ENCODE measurements around the gene MCRIP2. TPM values are rescaled to one million over a fixed set of nuclear protein-coding genes. Genes with fewer than 3 reads are reported as not detected.

Gene MCRIP2
- total and polyA plus RNA-seq, 4 donors = 10.4 to 28.9 (median 18.8) TPM

DNA sequence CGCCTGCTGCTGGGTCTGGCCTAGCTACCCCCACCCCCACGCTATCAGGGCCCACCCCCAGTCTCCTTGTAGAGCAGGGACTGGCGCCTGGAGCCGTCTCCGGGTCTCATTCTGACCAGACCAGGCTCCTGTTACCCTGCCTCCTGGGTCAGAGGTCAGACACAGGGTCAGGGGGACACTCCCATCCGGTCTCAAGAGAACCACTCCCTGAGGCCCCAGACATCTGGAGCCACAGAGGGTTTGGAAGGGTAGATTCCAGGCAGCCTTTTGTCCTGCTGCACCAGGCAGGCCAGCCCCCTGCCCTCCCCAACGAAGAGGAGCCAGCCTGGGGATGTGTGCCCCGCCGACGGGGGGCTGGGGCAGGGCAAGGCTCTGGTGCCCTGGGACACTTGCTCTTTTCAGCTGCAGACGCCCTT is 11.8 kb upstream of the MCRIP2 start:
- intact Hi-C loops (cut with DNase I) = no loop called here
- H3K36me3 ChIP-seq (ENCODE audit: control insufficient read depth in 1 of 2, insufficient read depth in 2 of 2, low read length in 1 of 2) = peaks cover 0 to 2% of the 10 kb centered on the region in 2 donors
- WGBS, 2 donors = 51 to 65% methylated on average over 11 of the region's 11 CpGs
- no peak for DNase-seq
- no peaks in the 10 kb centered on the region for H3K9me3 ChIP-seq (ENCODE audit: control insufficient read depth, low read length)
- no peaks in the 10 kb centered on the region for H3K4me1 ChIP-seq (ENCODE audit: control insufficient read depth in 1 of 2, insufficient read depth in 2 of 2, low read length in 2 of 2)
- H3K27me3 ChIP-seq (ENCODE audit: control insufficient read depth in 1 of 2, insufficient read depth in 2 of 2, low read length in 1 of 2) = no peaks in the 10 kb centered on the region
- H3K4me3 ChIP-seq (ENCODE audit: low read length in 2 of 2) = no peak overlapping the region
- ATAC-seq (ENCODE audit: low FRiP score) = no peak
- H3K27ac ChIP-seq (ENCODE audit: low read depth in 1 of 2, low read length in 2 of 2) = no peak overlapping the region

DNA sequence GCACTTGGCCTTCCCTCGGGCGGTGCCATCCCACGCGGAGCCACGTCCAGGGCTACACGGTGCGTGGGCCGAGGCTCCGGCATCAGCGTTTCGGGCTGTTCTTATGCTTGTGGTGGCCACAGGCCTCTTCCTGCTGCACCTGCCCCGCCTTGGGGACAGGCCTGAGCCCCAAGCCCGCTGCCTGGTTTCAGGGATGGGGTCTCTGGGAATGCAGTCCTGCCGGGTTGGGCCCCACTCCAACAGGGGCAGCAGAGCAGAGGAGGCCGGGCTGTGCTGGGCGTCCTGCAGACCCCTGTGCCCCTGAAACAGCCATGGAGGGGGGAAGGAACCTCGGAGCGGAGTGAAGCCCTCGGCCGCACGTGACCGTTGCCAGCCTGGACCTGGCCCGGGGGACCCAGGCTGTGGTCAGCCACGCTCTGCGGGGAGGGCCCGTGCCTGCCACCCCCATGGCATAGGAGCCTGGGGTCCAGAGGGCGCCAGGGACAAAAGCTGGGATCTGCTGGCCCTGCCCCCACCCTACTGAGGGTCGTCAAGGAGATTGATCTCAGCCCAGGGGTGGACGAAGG is 11.3 kb upstream of the MCRIP2 start:
- no peaks in the 10 kb centered on the region for H3K27me3 ChIP-seq (ENCODE audit: control insufficient read depth in 1 of 2, insufficient read depth in 2 of 2, low read length in 1 of 2)
- no peak overlapping the region for H3K4me3 ChIP-seq (ENCODE audit: low read length in 2 of 2)
- WGBS, 2 donors = 38 to 42% methylated on average over 29 of the region's 29 CpGs
- peak in 1 of 2 donors; percentile 46 for DNase-seq
- no peak overlapping the region for H3K27ac ChIP-seq (ENCODE audit: low read depth in 1 of 2, low read length in 2 of 2)
- intact Hi-C loops (cut with DNase I) = no loop called here
- no peaks in the 10 kb centered on the region for H3K9me3 ChIP-seq (ENCODE audit: control insufficient read depth, low read length)
- ATAC-seq (ENCODE audit: low FRiP score) = no peak
- H3K4me1 ChIP-seq (ENCODE audit: control insufficient read depth in 1 of 2, insufficient read depth in 2 of 2, low read length in 2 of 2) = no peaks in the 10 kb centered on the region
- H3K36me3 ChIP-seq (ENCODE audit: control insufficient read depth in 1 of 2, insufficient read depth in 2 of 2, low read length in 1 of 2) = peaks cover 0 to 2% of the 10 kb centered on the region in 2 donors

DNA sequence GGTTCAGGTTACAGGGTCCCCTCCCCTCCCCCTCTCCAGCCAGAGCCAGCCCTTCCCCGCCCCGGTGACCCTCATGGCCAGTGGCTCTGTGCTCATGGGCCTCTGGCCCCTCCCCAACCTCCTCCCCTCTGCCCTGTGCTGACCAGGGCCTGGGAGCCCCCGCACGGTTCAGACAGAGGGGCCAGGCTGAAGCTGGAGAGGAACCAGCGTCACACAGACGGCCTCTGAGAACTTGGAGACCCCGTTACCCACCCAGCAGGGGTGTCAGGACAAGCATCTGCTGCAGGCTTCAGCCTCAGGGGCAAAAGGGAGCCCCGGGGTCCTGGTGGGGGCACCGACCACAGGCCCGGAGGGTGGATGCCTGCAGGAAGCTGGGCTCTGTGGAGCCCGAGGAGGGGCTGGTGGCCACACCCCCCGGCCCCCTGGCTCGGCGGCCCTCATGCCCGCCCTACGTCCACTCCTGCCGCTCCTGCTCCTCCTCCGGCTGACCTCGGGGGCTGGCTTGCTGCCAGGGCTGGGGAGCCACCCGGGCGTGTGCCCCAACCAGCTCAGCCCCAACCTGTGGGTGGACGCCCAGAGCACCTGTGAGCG is 10.7 kb upstream of the MCRIP2 start, which contains the start of gene WFIKKN1:
Gene WFIKKN1, plus strand, starts transcription at position 171 of the 591 bp plus-strand sequence. Its CDS starts 269 bp downstream, at position 440.
- 7% methylated on average over 21 to 23 of the region's 23 CpGs for WGBS, 2 donors
- no peak within 1 kb of the TSS for H3K27ac ChIP-seq (ENCODE audit: low read depth in 1 of 2, low read length in 2 of 2)
- H3K36me3 ChIP-seq (ENCODE audit: control insufficient read depth in 1 of 2, insufficient read depth in 2 of 2, low read length in 1 of 2) = peaks cover 0 to 2% of the 10 kb centered on the region in 2 donors
- intact Hi-C loops (cut with DNase I) = no loop called here
- ATAC-seq (ENCODE audit: low FRiP score) = no peak
- H3K27me3 ChIP-seq (ENCODE audit: control insufficient read depth in 1 of 2, insufficient read depth in 2 of 2, low read length in 1 of 2) = no peaks in the 10 kb centered on the region
- H3K4me3 ChIP-seq (ENCODE audit: low read length in 2 of 2) = no peak within 1 kb of the TSS
- DNase-seq = peak in 1 of 2 donors; percentile 46
- no peaks in the 10 kb centered on the region for H3K9me3 ChIP-seq (ENCODE audit: control insufficient read depth, low read length)
- H3K4me1 ChIP-seq (ENCODE audit: control insufficient read depth in 1 of 2, insufficient read depth in 2 of 2, low read length in 2 of 2) = no peaks in the 10 kb centered on the region

DNA sequence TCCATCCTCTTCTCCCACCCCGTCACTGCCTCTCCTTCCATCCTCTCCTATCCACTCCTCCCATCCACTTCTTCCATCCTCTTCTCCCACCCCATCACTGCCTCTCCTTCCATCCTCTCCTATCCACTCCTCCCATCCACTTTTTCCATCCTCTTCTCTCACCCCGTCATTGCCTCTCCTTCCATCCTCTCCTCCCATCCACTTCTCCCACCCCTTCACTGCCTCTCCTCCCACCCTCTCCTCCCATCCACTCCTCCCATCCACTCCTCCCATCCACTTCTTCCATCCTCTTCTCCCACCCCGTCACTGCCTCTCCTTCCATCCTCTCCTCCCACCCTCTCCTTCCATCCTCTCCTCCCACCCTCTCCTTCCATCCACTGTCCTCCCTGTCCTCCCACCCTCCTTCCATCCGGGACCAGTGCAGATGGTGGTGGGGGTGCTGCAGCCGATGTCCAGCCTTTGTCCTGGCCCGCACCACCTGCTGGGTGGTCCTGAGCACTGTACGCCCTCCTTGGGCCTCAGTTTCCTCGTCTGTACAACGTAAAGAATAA is 9.7 kb upstream of the MCRIP2 start:
- no peaks in the 10 kb centered on the region for H3K9me3 ChIP-seq (ENCODE audit: control insufficient read depth, low read length)
- peaks cover 0 to 2% of the 10 kb centered on the region in 2 donors for H3K36me3 ChIP-seq (ENCODE audit: control insufficient read depth in 1 of 2, insufficient read depth in 2 of 2, low read length in 1 of 2)
- H3K27ac ChIP-seq (ENCODE audit: low read depth in 1 of 2, low read length in 2 of 2) = no peak overlapping the region
- H3K4me1 ChIP-seq (ENCODE audit: control insufficient read depth in 1 of 2, insufficient read depth in 2 of 2, low read length in 2 of 2) = no peaks in the 10 kb centered on the region
- 49 to 53% methylated on average over 9 of the region's 9 CpGs for WGBS, 2 donors
- H3K4me3 ChIP-seq (ENCODE audit: low read length in 2 of 2) = no peak overlapping the region
- intact Hi-C loops (cut with DNase I) = no loop called here
- H3K27me3 ChIP-seq (ENCODE audit: control insufficient read depth in 1 of 2, insufficient read depth in 2 of 2, low read length in 1 of 2) = no peaks in the 10 kb centered on the region
- DNase-seq (no peak), ATAC-seq (ENCODE audit: low FRiP score) (no peak)

DNA sequence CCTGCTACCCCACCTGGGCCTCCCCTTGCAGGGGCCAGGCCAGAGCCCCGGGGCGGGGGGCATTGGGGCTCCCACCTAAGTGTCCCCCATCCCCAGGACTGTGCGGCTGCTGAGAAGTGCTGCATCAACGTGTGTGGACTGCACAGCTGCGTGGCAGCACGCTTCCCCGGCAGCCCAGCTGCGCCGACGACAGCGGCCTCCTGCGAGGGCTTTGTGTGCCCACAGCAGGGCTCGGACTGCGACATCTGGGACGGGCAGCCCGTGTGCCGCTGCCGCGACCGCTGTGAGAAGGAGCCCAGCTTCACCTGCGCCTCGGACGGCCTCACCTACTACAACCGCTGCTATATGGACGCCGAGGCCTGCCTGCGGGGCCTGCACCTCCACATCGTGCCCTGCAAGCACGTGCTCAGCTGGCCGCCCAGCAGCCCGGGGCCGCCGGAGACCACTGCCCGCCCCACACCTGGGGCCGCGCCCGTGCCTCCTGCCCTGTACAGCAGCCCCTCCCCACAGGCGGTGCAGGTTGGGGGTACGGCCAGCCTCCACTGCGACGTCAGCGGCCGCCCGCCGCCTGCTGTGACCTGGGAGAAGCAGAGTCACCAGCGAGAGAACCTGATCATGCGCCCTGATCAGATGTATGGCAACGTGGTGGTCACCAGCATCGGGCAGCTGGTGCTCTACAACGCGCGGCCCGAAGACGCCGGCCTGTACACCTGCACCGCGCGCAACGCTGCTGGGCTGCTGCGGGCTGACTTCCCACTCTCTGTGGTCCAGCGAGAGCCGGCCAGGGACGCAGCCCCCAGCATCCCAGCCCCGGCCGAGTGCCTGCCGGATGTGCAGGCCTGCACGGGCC is 8.9 kb upstream of the MCRIP2 start:
- ATAC-seq (ENCODE audit: low FRiP score) = no peak
- peak in 1 of 2 donors; percentile 42 for DNase-seq
- H3K36me3 ChIP-seq (ENCODE audit: control insufficient read depth in 1 of 2, insufficient read depth in 2 of 2, low read length in 1 of 2) = peaks cover 0 to 2% of the 10 kb centered on the region in 2 donors
- H3K27me3 ChIP-seq (ENCODE audit: control insufficient read depth in 1 of 2, insufficient read depth in 2 of 2, low read length in 1 of 2) = no peaks in the 10 kb centered on the region
- 92 to 93% methylated on average over 61 to 67 of the region's 67 CpGs for WGBS, 2 donors
- no peaks in the 10 kb centered on the region for H3K9me3 ChIP-seq (ENCODE audit: control insufficient read depth, low read length)
- no peak overlapping the region for H3K4me3 ChIP-seq (ENCODE audit: low read length in 2 of 2)
- H3K27ac ChIP-seq (ENCODE audit: low read depth in 1 of 2, low read length in 2 of 2) = no peak overlapping the region
- intact Hi-C loops (cut with DNase I) = no loop called here
- H3K4me1 ChIP-seq (ENCODE audit: control insufficient read depth in 1 of 2, insufficient read depth in 2 of 2, low read length in 2 of 2) = no peaks in the 10 kb centered on the region

DNA sequence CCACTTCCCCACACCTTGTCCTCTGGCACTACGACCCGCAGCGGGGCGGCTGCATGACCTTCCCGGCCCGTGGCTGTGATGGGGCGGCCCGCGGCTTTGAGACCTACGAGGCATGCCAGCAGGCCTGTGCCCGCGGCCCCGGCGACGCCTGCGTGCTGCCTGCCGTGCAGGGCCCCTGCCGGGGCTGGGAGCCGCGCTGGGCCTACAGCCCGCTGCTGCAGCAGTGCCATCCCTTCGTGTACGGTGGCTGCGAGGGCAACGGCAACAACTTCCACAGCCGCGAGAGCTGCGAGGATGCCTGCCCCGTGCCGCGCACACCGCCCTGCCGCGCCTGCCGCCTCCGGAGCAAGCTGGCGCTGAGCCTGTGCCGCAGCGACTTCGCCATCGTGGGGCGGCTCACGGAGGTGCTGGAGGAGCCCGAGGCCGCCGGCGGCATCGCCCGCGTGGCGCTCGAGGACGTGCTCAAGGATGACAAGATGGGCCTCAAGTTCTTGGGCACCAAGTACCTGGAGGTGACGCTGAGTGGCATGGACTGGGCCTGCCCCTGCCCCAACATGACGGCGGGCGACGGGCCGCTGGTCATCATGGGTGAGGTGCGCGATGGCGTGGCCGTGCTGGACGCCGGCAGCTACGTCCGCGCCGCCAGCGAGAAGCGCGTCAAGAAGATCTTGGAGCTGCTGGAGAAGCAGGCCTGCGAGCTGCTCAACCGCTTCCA is 8.1 kb upstream of the MCRIP2 start:
- Histone ChIP-seq H3K27me3 (ENCODE audit: control insufficient read depth in 1 of 2, insufficient read depth in 2 of 2, low read length in 1 of 2) (no peaks in the 10 kb centered on the region), H3K27ac (ENCODE audit: low read depth in 1 of 2, low read length in 2 of 2) (no peak overlapping the region), H3K9me3 (ENCODE audit: control insufficient read depth, low read length) (no peaks in the 10 kb centered on the region), H3K4me3 (ENCODE audit: low read length in 2 of 2) (no peak overlapping the region), H3K4me1 (ENCODE audit: control insufficient read depth in 1 of 2, insufficient read depth in 2 of 2, low read length in 2 of 2) (no peaks in the 10 kb centered on the region), H3K36me3 (ENCODE audit: control insufficient read depth in 1 of 2, insufficient read depth in 2 of 2, low read length in 1 of 2) (peaks cover 0 to 2% of the 10 kb centered on the region in 2 donors)
- DNase-seq (peak in 1 of 2 donors; percentile 48), ATAC-seq (ENCODE audit: low FRiP score) (no peak)
- intact Hi-C loops (cut with DNase I) = no loop called here
- 96% methylated on average over 68 to 74 of the region's 74 CpGs for WGBS, 2 donors

DNA sequence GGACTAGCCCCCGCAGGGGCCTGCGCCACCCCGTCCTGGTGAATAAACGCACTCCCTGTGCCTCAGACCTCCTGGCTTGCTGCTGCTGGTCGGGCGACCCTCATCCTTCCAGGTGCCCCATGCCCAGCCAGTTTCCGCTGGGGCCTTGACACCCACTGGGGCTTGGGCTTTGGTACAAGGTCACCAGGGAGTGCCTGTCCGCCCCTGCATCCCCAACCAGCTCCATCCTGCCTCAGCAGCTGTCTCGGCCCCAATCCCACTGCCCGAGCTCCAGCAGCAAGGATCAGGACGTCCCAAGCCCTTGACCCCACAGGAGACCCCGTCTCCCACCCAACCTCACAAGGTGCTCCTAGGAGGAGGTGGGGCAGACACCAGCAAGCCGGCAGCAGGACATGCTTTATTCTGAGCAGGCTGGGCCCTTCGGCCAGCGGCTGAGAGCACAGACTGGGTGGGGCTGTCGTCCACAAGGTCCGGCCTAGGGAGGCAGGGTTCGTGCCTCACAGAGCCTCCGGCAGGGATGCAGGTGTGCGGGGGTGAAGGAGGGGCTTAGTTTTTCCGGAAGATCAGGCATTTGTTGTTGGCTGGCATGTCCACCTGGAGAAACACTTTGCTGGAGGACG is 7.5 kb upstream of the MCRIP2 start:
- DNase-seq (no peak), ATAC-seq (ENCODE audit: low FRiP score) (no peak)
- H3K36me3 ChIP-seq (ENCODE audit: control insufficient read depth in 1 of 2, insufficient read depth in 2 of 2, low read length in 1 of 2) = peaks cover 0 to 2% of the 10 kb centered on the region in 2 donors
- intact Hi-C loops (cut with DNase I) = no loop called here
- no peak overlapping the region for H3K4me3 ChIP-seq (ENCODE audit: low read length in 2 of 2)
- 91% methylated on average over 22 of the region's 22 CpGs for WGBS, 2 donors
- no peaks in the 10 kb centered on the region for H3K9me3 ChIP-seq (ENCODE audit: control insufficient read depth, low read length)
- H3K4me1 ChIP-seq (ENCODE audit: control insufficient read depth in 1 of 2, insufficient read depth in 2 of 2, low read length in 2 of 2) = no peaks in the 10 kb centered on the region
- H3K27ac ChIP-seq (ENCODE audit: low read depth in 1 of 2, low read length in 2 of 2) = no peak overlapping the region
- H3K27me3 ChIP-seq (ENCODE audit: control insufficient read depth in 1 of 2, insufficient read depth in 2 of 2, low read length in 1 of 2) = no peaks in the 10 kb centered on the region

DNA sequence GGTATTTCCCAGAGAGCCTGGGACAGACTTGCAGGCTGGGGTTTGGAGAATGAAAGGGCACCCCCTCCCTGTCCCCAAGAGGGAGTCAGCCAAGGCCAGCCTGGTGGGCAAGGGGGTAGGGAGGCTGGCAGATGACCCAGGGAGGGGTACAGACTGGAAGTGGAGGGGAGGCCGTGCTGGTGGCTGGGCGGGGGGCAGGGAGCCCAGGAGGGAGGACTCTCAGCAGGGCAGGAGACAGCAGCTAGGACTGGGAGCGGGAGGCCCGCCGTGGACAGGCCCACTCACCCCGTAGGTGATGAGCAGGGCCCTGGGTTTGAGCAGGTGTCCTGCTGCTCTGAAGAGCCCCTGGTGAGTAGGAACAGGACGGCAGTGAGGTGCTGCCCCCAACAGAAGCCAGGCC is 6.6 kb upstream of the MCRIP2 start:
- peaks cover 0 to 2% of the 10 kb centered on the region in 2 donors for H3K36me3 ChIP-seq (ENCODE audit: control insufficient read depth in 1 of 2, insufficient read depth in 2 of 2, low read length in 1 of 2)
- ATAC-seq (ENCODE audit: low FRiP score) (no peak), DNase-seq (no peak)
- H3K9me3 ChIP-seq (ENCODE audit: control insufficient read depth, low read length) = no peaks in the 10 kb centered on the region
- intact Hi-C loops (cut with DNase I) = loop anchor here in 1 of 2 donors (5.0 kb wide), 1 partner anchor 48 kb away; no protein-coding TSS in a partner anchor
- H3K27ac ChIP-seq (ENCODE audit: low read depth in 1 of 2, low read length in 2 of 2) = no peak overlapping the region
- no peaks in the 10 kb centered on the region for H3K4me1 ChIP-seq (ENCODE audit: control insufficient read depth in 1 of 2, insufficient read depth in 2 of 2, low read length in 2 of 2)
- H3K4me3 ChIP-seq (ENCODE audit: low read length in 2 of 2) = no peak overlapping the region
- WGBS, 2 donors = 83 to 88% methylated on average over 6 to 7 of the region's 7 CpGs
- no peaks in the 10 kb centered on the region for H3K27me3 ChIP-seq (ENCODE audit: control insufficient read depth in 1 of 2, insufficient read depth in 2 of 2, low read length in 1 of 2)

Data from aorta (tissue), 5 donors.